Parietal lobe (tissue), 2 donors: Measurements from ENCODE around the gene ZNF324B. TPM values are rescaled to one million over a fixed set of nuclear protein-coding genes. Genes with fewer than 3 reads are reported as not detected.

Source experiments
- small RNA-seq: library from RNA; depleted of rRNA; stranded (forward); fragments of <200 nt; gene quantifications from one replicate; pipeline ENCODE3, GENCODE V24; 2014; ENCODE audit warnings: low replicate concordance
- total RNA-seq: library from RNA; depleted of rRNA; stranded (reverse); fragments of >200 nt; gene quantifications from one replicate; pipeline ENCODE4 v1.2.3, GENCODE V29; 2014

The ZNF324B gene
- 21.9 TPM for total RNA-seq

DNA sequence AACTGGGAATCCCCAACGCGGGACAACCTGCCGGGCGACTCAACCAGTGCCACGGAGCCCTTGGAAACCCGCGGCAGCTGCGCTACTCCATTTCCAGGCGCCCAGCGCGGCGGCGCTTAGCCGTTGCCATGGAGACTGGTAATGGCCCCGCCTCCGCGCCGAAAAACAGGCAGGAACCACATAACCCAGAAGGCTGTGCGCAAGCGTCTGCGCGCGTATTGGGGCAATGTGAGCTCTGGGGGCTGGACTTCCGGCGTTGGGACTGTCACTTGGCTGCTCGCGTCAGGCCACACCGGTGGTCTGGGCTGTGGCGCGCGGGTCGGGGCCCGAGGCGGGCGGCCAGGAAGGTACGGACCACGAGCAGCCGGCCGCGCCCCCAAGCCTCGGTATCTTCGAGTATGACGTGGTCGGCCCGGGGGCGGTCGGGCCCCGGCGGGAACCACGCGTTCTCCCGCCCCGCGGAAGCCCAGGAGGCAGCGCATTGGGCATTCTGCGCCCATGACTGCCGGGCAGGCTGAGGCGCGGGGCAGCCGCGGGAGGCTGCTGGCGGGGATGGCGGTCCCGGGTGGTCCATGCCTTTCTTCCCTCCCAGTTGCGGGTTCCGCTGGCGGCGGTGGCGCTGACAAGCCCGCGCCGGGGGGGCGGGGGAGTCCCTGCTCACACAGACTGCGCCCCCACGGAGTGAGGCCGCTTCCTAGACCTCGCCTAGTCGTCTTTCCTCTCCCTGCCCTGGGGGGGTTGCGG, at the start of gene ZNF324B:
TSS of gene ZNF324B (plus strand) at position 265 of the 744 bp plus-strand sequence. CDS start 2,080 bp downstream, outside the sequence.

DNA sequence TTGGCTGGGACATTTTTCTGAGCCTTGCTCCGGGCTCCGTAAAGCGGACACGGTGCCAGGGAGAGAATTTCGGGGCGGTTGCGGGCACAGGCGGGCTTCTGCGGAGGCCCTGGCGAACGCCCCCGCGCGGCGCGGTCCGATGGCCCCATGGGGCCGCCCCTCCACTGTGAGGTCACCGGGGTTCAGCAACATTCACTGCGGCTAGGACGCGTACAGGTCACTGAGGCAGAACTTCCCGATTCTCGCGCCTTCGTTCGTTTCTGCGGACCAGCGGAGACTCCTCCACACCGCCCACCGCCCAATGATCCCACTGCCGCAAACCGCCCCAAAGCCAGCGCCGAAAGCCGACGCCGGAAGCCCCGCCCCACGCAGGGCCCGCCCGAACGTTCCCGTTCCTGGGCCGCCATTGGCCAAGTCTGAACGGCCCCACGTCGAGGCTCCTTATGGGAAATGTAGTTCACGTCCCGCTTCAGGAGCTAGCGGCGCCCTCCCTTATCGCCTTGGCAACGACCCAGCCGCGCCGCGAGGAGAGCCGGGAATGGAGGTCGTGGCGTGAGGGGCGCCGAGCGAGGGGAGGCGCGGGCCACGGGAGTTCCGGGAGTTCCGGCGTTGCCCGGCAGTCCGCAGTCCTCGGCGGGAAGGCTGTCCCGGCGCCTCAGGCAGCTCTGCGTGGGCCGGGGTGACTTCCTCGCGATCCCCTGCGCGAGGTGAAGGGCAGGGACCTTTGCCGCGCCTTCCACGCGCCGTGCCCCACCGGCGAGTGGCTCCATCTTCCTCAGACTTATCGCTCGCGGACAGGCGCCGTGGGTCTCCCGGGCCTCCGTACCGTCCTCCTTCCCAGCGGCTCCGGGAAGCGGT, 43.0 kb upstream of the ZNF324B start, which contains the start of gene ZNF584:
TSS of gene ZNF584 (plus strand) at position 498 of the 858 bp plus-strand sequence. CDS start 499 bp downstream, outside the sequence.

DNA sequence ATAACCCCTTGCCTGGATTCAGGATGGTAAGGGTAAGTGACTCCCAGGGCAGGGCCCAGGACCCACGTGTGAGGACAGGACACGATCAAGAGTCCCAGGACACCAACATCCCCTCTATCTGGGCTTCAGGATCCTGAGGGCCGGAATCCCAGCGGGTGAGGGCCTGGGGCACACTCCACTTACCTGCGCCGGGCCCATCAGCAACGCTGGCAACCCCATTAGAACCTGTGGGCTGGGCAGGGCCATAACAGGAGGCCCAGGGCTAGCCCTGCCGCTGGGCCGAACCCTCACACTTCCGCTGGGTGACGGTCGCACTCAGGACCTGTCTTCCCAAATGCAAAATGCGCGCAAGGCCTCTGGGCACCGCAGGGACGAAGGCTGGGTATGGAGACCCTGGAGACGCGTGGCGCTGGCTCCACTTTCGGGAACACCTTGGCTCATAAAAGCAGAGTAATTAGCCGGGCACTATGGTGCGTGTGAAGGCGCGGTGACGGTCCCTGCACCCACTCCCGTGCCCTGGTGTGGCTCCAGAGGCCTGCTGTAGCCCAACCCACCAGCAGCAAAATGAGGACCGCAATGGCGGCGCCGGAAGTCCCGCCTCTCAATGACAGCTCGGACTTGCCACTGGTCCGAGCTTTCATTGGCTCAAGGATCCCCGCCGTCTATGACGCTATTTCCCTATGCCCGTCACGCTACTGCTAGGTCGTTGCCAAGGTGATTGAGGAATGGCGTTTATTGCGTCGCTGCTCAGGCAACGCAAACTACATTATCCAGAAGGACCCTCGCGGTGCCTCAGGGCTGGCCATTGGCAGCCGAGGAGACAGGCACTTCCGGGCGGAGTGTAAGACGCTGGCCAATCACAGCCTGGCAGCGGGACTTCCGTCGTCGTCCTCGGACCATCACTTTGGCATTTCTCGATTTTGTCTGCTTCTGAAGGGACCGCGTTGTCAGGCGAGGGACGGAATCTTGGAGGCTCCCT, 11.6 kb upstream of the ZNF324B start, which contains the start of gene ZNF132:
TSS of gene ZNF132 (minus strand) at position 578 of the 979 bp plus-strand sequence. CDS start at position 246, 332 bp downstream.

DNA sequence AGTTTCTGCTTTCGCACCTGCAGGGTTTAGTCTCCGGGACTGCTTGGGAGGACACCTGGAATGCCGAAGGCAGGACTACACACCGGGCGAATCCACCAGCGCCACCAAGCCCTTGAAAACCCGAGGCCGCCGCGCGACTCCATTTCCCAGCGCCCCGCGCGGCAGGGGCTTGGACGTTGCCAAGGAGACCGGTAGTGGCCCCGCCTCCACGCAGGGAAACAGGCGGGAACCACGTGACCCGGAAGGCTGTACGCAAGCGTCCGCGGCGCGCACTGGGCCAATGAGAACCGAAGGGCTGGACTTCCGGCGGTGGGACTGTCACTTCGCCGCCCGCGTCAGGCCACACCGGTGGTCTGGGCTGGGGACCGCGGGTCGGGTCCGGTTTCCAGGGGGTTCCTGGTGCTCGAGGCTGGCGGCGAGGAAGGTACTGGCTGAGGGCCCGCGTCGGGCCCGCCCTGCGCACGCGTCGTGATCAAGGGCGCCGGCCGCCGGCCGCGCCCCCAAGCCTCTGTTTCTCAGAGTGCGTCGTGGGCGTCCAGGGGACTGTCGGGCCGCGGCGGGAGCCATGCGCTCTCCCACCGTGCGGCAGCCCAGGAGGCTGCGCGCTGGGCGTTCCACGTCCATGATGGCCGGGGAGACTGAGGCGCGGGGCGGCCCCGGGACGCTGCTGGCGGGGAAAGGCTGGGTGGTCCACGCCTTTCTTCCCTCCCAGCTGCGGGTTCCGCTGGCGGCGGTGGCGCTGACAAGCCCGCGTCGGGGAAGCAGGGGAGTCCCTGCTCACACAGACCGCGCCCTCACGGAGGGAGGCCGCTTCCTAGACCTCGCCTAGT, 15.6 kb downstream of the ZNF324B start, which contains the start of gene ZNF324:
TSS of gene ZNF324 (plus strand) at position 321 of the 830 bp plus-strand sequence. CDS start 2,106 bp downstream, outside the sequence.

DNA sequence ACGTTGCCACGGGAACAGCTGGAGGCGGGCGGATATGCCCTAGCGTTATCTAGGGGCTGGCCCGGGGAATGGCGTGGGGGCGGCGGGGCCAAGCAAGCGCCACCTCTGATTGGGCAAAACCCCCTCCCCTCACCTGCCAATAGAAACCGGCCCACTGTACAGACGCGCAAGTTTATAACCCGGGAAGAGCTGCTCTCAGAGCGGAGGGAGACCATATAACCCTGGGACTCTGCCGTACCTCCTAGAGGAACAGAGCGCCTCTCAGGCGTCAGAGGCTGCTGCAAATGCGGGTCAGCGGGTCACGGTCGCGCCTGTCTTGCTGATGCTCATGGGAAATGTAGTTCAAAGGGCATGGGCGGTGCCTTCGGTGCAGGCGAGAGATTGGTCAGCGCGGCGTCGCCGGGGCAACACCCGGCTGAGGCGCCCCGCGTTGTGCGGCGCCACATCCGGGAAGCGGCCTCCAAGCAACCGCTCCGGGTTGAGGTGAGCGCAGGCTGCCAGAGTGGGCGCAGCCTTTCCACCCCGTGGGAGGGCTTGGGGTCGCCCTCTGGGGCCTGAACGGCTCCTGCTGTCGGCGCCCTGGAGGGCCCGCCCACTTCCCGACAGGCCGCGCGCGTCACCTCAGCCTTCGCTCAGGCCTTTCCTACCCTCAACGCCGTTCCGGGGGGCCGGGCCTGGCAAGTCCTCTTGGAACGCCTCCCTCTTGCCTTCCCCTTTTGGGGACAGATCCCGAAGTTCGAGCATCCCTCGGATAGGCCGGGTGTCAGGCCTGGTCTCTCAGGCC, 24.5 kb downstream of the ZNF324B start, which contains the start of gene ZNF446:
TSS of gene ZNF446 (plus strand) at position 639 of the 784 bp plus-strand sequence. CDS start 867 bp downstream, outside the sequence.

Small RNA genes within 50 kb of the gene (small RNA-seq; reads per million reads assigned to genes)
- gene RN7SL693P = not detected
- gene RNU6-1337P = not detected

Other genes starting within 250 kb of the ZNF324B start
- 72.0 TPM for gene ZNF544, start 222.7 kb upstream of the ZNF324B start, total RNA-seq
- 27.5 TPM for gene ZNF8, start 172.7 kb upstream of the ZNF324B start, total RNA-seq
- 49.8 TPM for gene ERVK3-1, start 146.2 kb upstream of the ZNF324B start, total RNA-seq
- gene ZSCAN22, start 124.6 kb upstream of the ZNF324B start, total RNA-seq = 4.4 TPM
- gene A1BG, start 98.1 kb upstream of the ZNF324B start, total RNA-seq = 4.1 TPM
- 8.1 TPM for gene ZNF497, start 88.9 kb upstream of the ZNF324B start, total RNA-seq
- gene ZNF837, start 70.6 kb upstream of the ZNF324B start, total RNA-seq = 1.6 TPM
- 1,498 TPM for gene RPS5, start 64.4 kb upstream of the ZNF324B start, total RNA-seq
- not detected for gene RNF225, start 56.0 kb upstream of the ZNF324B start, total RNA-seq
- 27.9 TPM for gene ZNF584, start 43.0 kb upstream of the ZNF324B start, total RNA-seq
- 21.0 TPM for gene ZNF132, start 11.5 kb upstream of the ZNF324B start, total RNA-seq
- 34.1 TPM for gene ZNF324, start 15.5 kb downstream of the ZNF324B start, total RNA-seq
- 16.0 TPM for gene ZNF446, start 24.7 kb downstream of the ZNF324B start, total RNA-seq
- 7.5 TPM for gene SLC27A5, start 60.4 kb downstream of the ZNF324B start, total RNA-seq
- 10.3 TPM for gene ZBTB45, start 68.2 kb downstream of the ZNF324B start, total RNA-seq
- 345 TPM for gene TRIM28, start 92.4 kb downstream of the ZNF324B start, total RNA-seq
- 72.0 TPM for gene CHMP2A, start 103.5 kb downstream of the ZNF324B start, total RNA-seq
- gene UBE2M, start 107.0 kb downstream of the ZNF324B start, total RNA-seq = 38.8 TPM
- gene MZF1, start 121.7 kb downstream of the ZNF324B start, total RNA-seq = 26.3 TPM